GM12878 (cell line): ENCODE results near the gene SYNPR. TPM values are rescaled to one million over a fixed set of nuclear protein-coding genes. Genes with fewer than 3 reads are reported as not detected.

Experiments used
- ATAC-seq: fragments of 200-7000 bp; cut with Tn5 transposase; 3 replicates; pipeline ENCODE4 v1.9.1; 2020; ENCODE audit warnings: mild to moderate bottlenecking, moderate library complexity
- BruUV-seq: library from RNA; stranded (reverse); fragments of 400-500 nt; replicated peaks from 2 replicates; lab custom pipeline; 2021; lab: Mats Ljungman, UMichigan
- CTCF ChIA-PET: fragments of 300-600 bp; sonication (Branson Sonifier 250); formaldehyde crosslinking; extraction: SDS; loops from one replicate; lab custom pipeline; 2021; ENCODE audit warnings: inconsistent platforms; lab: Yijun Ruan, JAX
- POLR2A ChIA-PET: fragments of 350-600 bp; formaldehyde crosslinking; extraction: SDS; loops from one replicate; lab custom pipeline; 2021; ENCODE audit warnings: inconsistent platforms; lab: Charles Lee
- RAD21 ChIA-PET: fragments of 300-600 bp; sonication (Branson Sonifier 250); formaldehyde crosslinking; loops from one replicate; lab custom pipeline; 2023; ENCODE audit warnings: antibody characterized with exemption; ENCODE audit not compliant: unreplicated experiment; lab: Charles Lee
- SMC1A ChIA-PET: fragments of 300-600 bp; sonication (Branson Sonifier 250); formaldehyde crosslinking; loops from one replicate; lab custom pipeline; 2023; ENCODE audit not compliant: unreplicated experiment, uncharacterized antibody; lab: Charles Lee
- DNase-seq: peaks from one replicate; pipeline ENCODE4 v3.0.0-alpha.2; 2011; ENCODE audit warnings: low read depth, low spot score
- FAIRE-seq: peaks from 3 replicates; lab custom pipeline; 2011; peaks lifted over from hg19 to GRCh38; lab: Jason Lieb, UNC
- H2AFZ ChIP-seq: 2 replicates; pipeline ENCODE4 v1.6.0; 2011; ENCODE audit warnings: low read depth, low read length, control low read depth; ENCODE audit not compliant: control insufficient read depth
- H3K27ac ChIP-seq: 2 replicates; pipeline ENCODE4 v1.5.1; 2011; ENCODE audit warnings: control low read depth; ENCODE audit not compliant: control insufficient read depth, insufficient read depth
- H3K27me3 ChIP-seq, 2 experiments: replicated peaks in 1 of 2; 2 replicates each; pipeline versions ENCODE4 v1.6.0 to v1.6.1; 2011; ENCODE audit warnings: low read length in 1 of 2; ENCODE audit not compliant: control insufficient read depth in 2 of 2, insufficient read depth in 2 of 2
- H3K36me3 ChIP-seq, 2 experiments: 2 replicates each; pipeline ENCODE4 v1.5.1; 2011; ENCODE audit warnings: low read length in 1 of 2; ENCODE audit not compliant: control insufficient read depth in 2 of 2, insufficient read depth in 2 of 2
- H3K4me1 ChIP-seq: 2 replicates; pipeline ENCODE4 v1.6.1; 2011; ENCODE audit warnings: mild to moderate bottlenecking, low read length, moderate library complexity, mixed read lengths; ENCODE audit not compliant: control insufficient read depth, insufficient read depth
- H3K4me2 ChIP-seq: 2 replicates; pipeline ENCODE4 v1.6.0; 2011; ENCODE audit warnings: control low read depth; ENCODE audit not compliant: control insufficient read depth, insufficient read depth
- H3K4me3 ChIP-seq: fragments of 200-600 bp; sonication (generic); 2 replicates; pipeline ENCODE4 v1.5.1; 2016
- H3K79me2 ChIP-seq: 2 replicates; pipeline ENCODE4 v1.6.0; 2011; ENCODE audit warnings: low read length; ENCODE audit not compliant: control insufficient read depth, insufficient read depth
- H3K9ac ChIP-seq: 2 replicates; pipeline ENCODE4 v1.8.0; 2011; ENCODE audit warnings: low read length, control low read depth, mixed read lengths; ENCODE audit not compliant: control insufficient read depth, insufficient read depth
- H3K9me3 ChIP-seq: replicated peaks from 3 replicates; pipeline ENCODE4 v1.5.1; 2011; ENCODE audit warnings: mild to moderate bottlenecking, low read length; ENCODE audit not compliant: control insufficient read depth, insufficient read depth
- H4K20me1 ChIP-seq: 2 replicates; pipeline ENCODE4 v1.6.0; 2011; ENCODE audit not compliant: control insufficient read depth, insufficient read depth
- CBX5 ChIP-seq: sonication (generic); IDR thresholded peaks from 2 replicates; pipeline ENCODE4 v1.6.1; 2016; ENCODE audit warnings: low read depth, moderate library complexity, mild to moderate bottlenecking, inconsistent platforms
- E2F4 ChIP-seq: IDR thresholded peaks from 2 replicates; pipeline ENCODE4 v1.6.1; 2012; ENCODE audit warnings: low read depth, low read length, improper control_type of control experiment
- E4F1 ChIP-seq: fragments of 450-650 bp; IDR thresholded peaks from 2 replicates; pipeline ENCODE4 v1.6.1; 2018; ENCODE audit warnings: borderline replicate concordance, mild to moderate bottlenecking; ENCODE audit not compliant: partially characterized antibody
- EP300 ChIP-seq, 2 experiments: fragments of 150-350 bp in 1 of 2; IDR thresholded peaks; 2 replicates each; pipeline ENCODE4 v1.6.1; 2011 to 2012; ENCODE audit warnings: low read depth in 2 of 2, low read length in 2 of 2, borderline replicate concordance in 1 of 2, improper control_type of control experiment in 1 of 2, inconsistent platforms in 1 of 2; ENCODE audit not compliant: control insufficient read depth in 1 of 2
- HDGF ChIP-seq: fragments of 450-650 bp; IDR thresholded peaks from 2 replicates; pipeline ENCODE4 v1.6.1; 2016; ENCODE audit warnings: antibody characterized with exemption
- IKZF1 ChIP-seq: fragments of 450-650 bp; conservative IDR thresholded peaks from 2 replicates; pipeline ENCODE4 v1.6.1; 2017; ENCODE audit warnings: antibody characterized with exemption, mild to moderate bottlenecking
- JUNB ChIP-seq: IDR thresholded peaks from 2 replicates; pipeline ENCODE4 v1.6.1; 2016; ENCODE audit warnings: antibody characterized with exemption, mild to moderate bottlenecking
- MYC ChIP-seq: IDR thresholded peaks from 2 replicates; pipeline ENCODE4 v1.6.1; 2011; ENCODE audit warnings: mild to moderate bottlenecking, low read length, moderate library complexity, inconsistent platforms; ENCODE audit not compliant: insufficient read depth, insufficient replicate concordance, insufficient read length, severe bottlenecking
- NFIC ChIP-seq: IDR thresholded peaks from 2 replicates; pipeline ENCODE4 v1.6.1; 2012; ENCODE audit warnings: low read depth, mild to moderate bottlenecking, inconsistent platforms, low read length, moderate library complexity
- NFXL1 ChIP-seq: fragments of 450-650 bp; IDR thresholded peaks from 2 replicates; pipeline ENCODE4 v1.6.1; 2017; ENCODE audit warnings: antibody characterized with exemption, mild to moderate bottlenecking, borderline replicate concordance
- POU2F2 ChIP-seq: IDR thresholded peaks from 3 replicates; pipeline ENCODE4 v1.6.1; 2011; ENCODE audit warnings: low read depth, mild to moderate bottlenecking, low read length, borderline replicate concordance
- PRDM15 ChIP-seq: fragments of 450-650 bp; formaldehyde crosslinking; IDR thresholded peaks from 2 replicates; pipeline ENCODE4 v1.4.0; 2020; ENCODE audit warnings: mild to moderate bottlenecking, moderate library complexity
- RAD51 ChIP-seq: fragments of 450-650 bp; IDR thresholded peaks from 2 replicates; pipeline ENCODE4 v1.6.1; 2016; ENCODE audit warnings: moderate library complexity, mild to moderate bottlenecking, inconsistent platforms
- RELB ChIP-seq: fragments of 450-650 bp; IDR thresholded peaks from 2 replicates; pipeline ENCODE4 v1.6.1; 2017; ENCODE audit warnings: low read depth, mild to moderate bottlenecking, moderate library complexity
- SIN3A ChIP-seq: IDR thresholded peaks from 2 replicates; pipeline ENCODE4 v1.6.1; 2012; ENCODE audit warnings: low read depth, low read length, improper control_type of control experiment
- ZNF384 ChIP-seq: IDR thresholded peaks from 2 replicates; pipeline ENCODE4 v1.6.1; 2012; ENCODE audit warnings: low read depth, mild to moderate bottlenecking, low read length, improper control_type of control experiment, borderline replicate concordance
- WGBS: methylation state at CpG from one replicate; pipeline ENCODE4 v1.1.6; 2016; ENCODE audit warnings: low lambda C conversion rate; ENCODE audit not compliant: insufficient replicate concordance, insufficient coverage; ENCODE audit errors: missing lambda C conversion rate; 5-methylcytosine and 5-hydroxymethylcytosine counted together
- in situ Hi-C: fragments of 300-500 bp; cut with MboI; formaldehyde crosslinking; loops from 9 replicates; pipeline ENCODE4 v1.14.3; 2018; ENCODE audit warnings: mixed read lengths
- intact Hi-C: fragments of 100-400 bp; cut with micrococcal nuclease; formaldehyde crosslinking; loops from one replicate; pipeline ENCODE4 v1.14.2; 2022; ENCODE audit not compliant: unreplicated experiment
- polyA plus RNA-seq, 11 experiments: library from polyadenylated mRNA; depleted of rRNA in 4 of 11; unstranded in 6 of 11; stranded (reverse) in 5 of 11; fragments of >200 nt; fragmentation: Nextera tagmentation in 4 of 11; fragmentation: Illumina TruSeq in 1 of 11; extraction: Ambion mirVana in 4 of 11; extraction: Trizol in 1 of 11; gene quantifications; 1 replicate in 1 of 11; 2 replicates in 10 of 11; pipeline versions ENCODE4 v1.2.1 to v1.2.3, GENCODE V29; 2011 to 2016; ENCODE audit warnings: inconsistent platforms in 2 of 11, missing spikeins in 2 of 11, low read depth in 1 of 11
- total RNA-seq, 4 experiments: library from RNA; depleted of rRNA in 3 of 4; stranded (reverse); fragments of >200 nt in 3 of 4; fragmentation: Illumina TruSeq in 1 of 4; extraction: Trizol in 1 of 4; gene quantifications; 2 replicates each; pipeline versions ENCODE4 v1.2.1 to v1.2.3, GENCODE V29; 2013 to 2021

Gene SYNPR
- total and polyA plus RNA-seq, 10 of the 15 experiments (the other 5 are each of a cell fraction or from before 2014, with no cell fraction given) = not detected

GRCh38 chr3:63287610-63288009 lies 9.5 kb downstream of the SYNPR start:
- 29% methylated on average over 2 of the region's 2 CpGs for WGBS
- POLR2A ChIA-PET = no interaction called here
- no peaks in the 10 kb centered on the region for H4K20me1 ChIP-seq
- H3K4me3 ChIP-seq = no peak overlapping the region
- intact Hi-C loops = no loop called here
- H3K4me2 ChIP-seq = no peak overlapping the region
- FAIRE-seq = no peak
- SMC1A ChIA-PET = no interaction called here
- no TSS peak for BruUV-seq
- no peak for DNase-seq
- no peak overlapping the region for H3K27ac ChIP-seq
- ATAC-seq = no peak
- no peaks in the 10 kb centered on the region for H3K9me3 ChIP-seq
- in situ Hi-C loops = no loop called here
- H3K79me2 ChIP-seq = no peaks in the 10 kb centered on the region
- H3K36me3 ChIP-seq = no peaks in the 10 kb centered on the region
- H3K27me3 ChIP-seq = no peaks in the 10 kb centered on the region
- CTCF ChIA-PET = no interaction called here
- H3K9ac ChIP-seq = no peak overlapping the region
- no peaks in the 10 kb centered on the region for H3K4me1 ChIP-seq
- H2AFZ ChIP-seq = no peak overlapping the region
- RAD21 ChIA-PET = no interaction called here
- TF ChIP-seq IKZF1 = no peak
- TF ChIP-seq POU2F2 = no peak
- no peak for TF ChIP-seq PRDM15 (CRISPR knock-in tag)
- no peak for TF ChIP-seq E4F1
- TF ChIP-seq HDGF = no peak
- no peak for TF ChIP-seq NFIC
- TF ChIP-seq RAD51 = no peak
- no peak for TF ChIP-seq SIN3A
- no peak for TF ChIP-seq EP300 (IDR thresholded peaks at IDR 0.05; ENCODE audit: borderline replicate concordance in 1 of 2, control insufficient read depth in 1 of 2, low read depth in 2 of 2, low read length in 2 of 2)
- no peak for TF ChIP-seq E2F4
- TF ChIP-seq MYC = no peak
- no peak for TF ChIP-seq JUNB
- no peak for TF ChIP-seq CBX5
- no peak for TF ChIP-seq NFXL1
- TF ChIP-seq ZNF384 = no peak
- no peak for TF ChIP-seq RELB
